Right lobe of liver (tissue), 4 donors: ENCODE results near the gene CNGA1.

Experiments used
- POLR2A ChIP-seq: fragments of 450-650 bp; IDR thresholded peaks from one replicate; pipeline ENCODE4 v1.6.1; 2017; ENCODE audit warnings: antibody characterized with exemption, mild to moderate bottlenecking
- TF ChIP-seq, protein P1 (sequence below), 4 donors: fragments of 200-600 bp in 3 of 4; fragments of 450-650 bp in 1 of 4; IDR thresholded peaks; one replicate each; pipeline versions ENCODE4 v1.5.1 to v1.8.0; 2016 to 2022; ENCODE audit warnings: antibody characterized with exemption in 4 of 4, mild to moderate bottlenecking in 2 of 4
- donor health status: DM: no; HTN: no; CAD: no.
- donor health status: DM: no; HTN: no; CAD: no.
- donor health status: DM: no; HTN: yes; CAD: no.

GRCh38 chr4:48027653-48028052 lies 11.2 kb upstream of the CNGA1 start:
- TF ChIP-seq, protein P1, sequence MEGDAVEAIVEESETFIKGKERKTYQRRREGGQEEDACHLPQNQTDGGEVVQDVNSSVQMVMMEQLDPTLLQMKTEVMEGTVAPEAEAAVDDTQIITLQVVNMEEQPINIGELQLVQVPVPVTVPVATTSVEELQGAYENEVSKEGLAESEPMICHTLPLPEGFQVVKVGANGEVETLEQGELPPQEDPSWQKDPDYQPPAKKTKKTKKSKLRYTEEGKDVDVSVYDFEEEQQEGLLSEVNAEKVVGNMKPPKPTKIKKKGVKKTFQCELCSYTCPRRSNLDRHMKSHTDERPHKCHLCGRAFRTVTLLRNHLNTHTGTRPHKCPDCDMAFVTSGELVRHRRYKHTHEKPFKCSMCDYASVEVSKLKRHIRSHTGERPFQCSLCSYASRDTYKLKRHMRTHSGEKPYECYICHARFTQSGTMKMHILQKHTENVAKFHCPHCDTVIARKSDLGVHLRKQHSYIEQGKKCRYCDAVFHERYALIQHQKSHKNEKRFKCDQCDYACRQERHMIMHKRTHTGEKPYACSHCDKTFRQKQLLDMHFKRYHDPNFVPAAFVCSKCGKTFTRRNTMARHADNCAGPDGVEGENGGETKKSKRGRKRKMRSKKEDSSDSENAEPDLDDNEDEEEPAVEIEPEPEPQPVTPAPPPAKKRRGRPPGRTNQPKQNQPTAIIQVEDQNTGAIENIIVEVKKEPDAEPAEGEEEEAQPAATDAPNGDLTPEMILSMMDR (IDR thresholded peaks at IDR 0.05): no peak
- TF ChIP-seq POLR2A: no peak
